Upper lobe of right lung (tissue), 1 donor: ENCODE data around the gene NDUFS6. TPM values are rescaled to one million over a fixed set of nuclear protein-coding genes. Genes with fewer than 3 reads are reported as not detected.

ENCODE experiments used
- ATAC-seq: fragments of 200-7000 bp; cut with Tn5 transposase; one replicate; pipeline ENCODE4 v1.9.1; 2020; ENCODE audit warnings: mild to moderate bottlenecking, moderate library complexity
- DNase-seq: peaks from one replicate; pipeline ENCODE4 v3.0.0-alpha.2; 2020
- H3K27ac ChIP-seq: fragments of 200-600 bp; one replicate; pipeline ENCODE4 v1.8.0; 2022
- H3K27me3 ChIP-seq: fragments of 200-600 bp; one replicate; pipeline ENCODE4 v1.8.0; 2022; ENCODE audit warnings: mild to moderate bottlenecking
- H3K36me3 ChIP-seq: fragments of 200-600 bp; one replicate; pipeline ENCODE4 v1.8.0; 2022
- H3K4me1 ChIP-seq: fragments of 200-600 bp; one replicate; pipeline ENCODE4 v1.8.0; 2022
- H3K4me3 ChIP-seq: fragments of 200-600 bp; one replicate; pipeline ENCODE4 v1.8.0; 2022; ENCODE audit warnings: mild to moderate bottlenecking
- H3K9me3 ChIP-seq: fragments of 200-600 bp; one replicate; pipeline ENCODE4 v1.8.0; 2022
- CTCF ChIP-seq: fragments of 200-600 bp; IDR thresholded peaks from one replicate; pipeline ENCODE4 v1.8.0; 2022; ENCODE audit warnings: antibody characterized with exemption
- intact Hi-C: fragments of 100-400 bp; cut with DNase I; formaldehyde crosslinking; loops from one replicate; pipeline ENCODE4 v1.11.0; 2022
- total RNA-seq: library from RNA; stranded (reverse); fragmentation: NEBNext Ultra II Directional; extraction: Animal tissue kit (Norgen Biotek cat#: 25700); gene quantifications from one replicate; pipeline ENCODE4 v1.2.1, GENCODE V29; 2021
- donor health status: DM: no; HTN: yes; CAD: no; lungs with severe emphysema.

Gene NDUFS6
- total RNA-seq, 1 donor from 2014 or later = 23.5 TPM

DNA sequence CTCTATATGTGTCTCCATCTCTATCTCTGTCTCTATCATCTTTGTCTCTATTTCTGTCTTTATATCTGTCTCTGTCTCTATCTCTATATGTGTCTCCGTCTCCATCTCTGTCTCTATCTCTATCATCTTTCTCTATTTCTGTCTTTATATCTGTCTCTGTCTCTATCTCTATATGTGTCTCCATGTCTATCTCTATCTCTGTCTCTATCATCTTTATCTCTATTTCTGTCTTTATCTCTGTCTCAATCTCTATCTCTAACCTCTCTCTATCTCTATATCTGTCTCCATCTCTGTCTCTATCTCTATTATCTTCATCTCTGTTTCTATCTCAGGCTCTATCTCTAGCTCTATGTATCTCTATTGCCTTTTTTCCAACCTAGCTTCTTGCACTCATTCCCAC, 44.5 kb downstream of the NDUFS6 start:
- TF ChIP-seq CTCF = no peak
- Histone ChIP-seq H3K9me3 (no peaks in the 10 kb centered on the region), H3K4me3 (no peak overlapping the region), H3K27me3 (peaks cover 37% of the 10 kb centered on the region), H3K36me3 (no peaks in the 10 kb centered on the region), H3K4me1 (no peaks in the 10 kb centered on the region), H3K27ac (no peak overlapping the region)
- ATAC-seq (no peak), DNase-seq (no peak)
- intact Hi-C loops = no loop called here

GRCh38 chr5:1846583-1846982, 45.4 kb downstream of the NDUFS6 start:
- H3K9me3 ChIP-seq = no peaks in the 10 kb centered on the region
- no peak for ATAC-seq
- DNase-seq = no peak
- no peak for TF ChIP-seq CTCF
- no peak overlapping the region for H3K4me3 ChIP-seq
- intact Hi-C loops = no loop called here
- no peaks in the 10 kb centered on the region for H3K4me1 ChIP-seq
- H3K27me3 ChIP-seq = peaks cover 38% of the 10 kb centered on the region
- H3K27ac ChIP-seq = no peak overlapping the region
- H3K36me3 ChIP-seq = no peaks in the 10 kb centered on the region

DNA sequence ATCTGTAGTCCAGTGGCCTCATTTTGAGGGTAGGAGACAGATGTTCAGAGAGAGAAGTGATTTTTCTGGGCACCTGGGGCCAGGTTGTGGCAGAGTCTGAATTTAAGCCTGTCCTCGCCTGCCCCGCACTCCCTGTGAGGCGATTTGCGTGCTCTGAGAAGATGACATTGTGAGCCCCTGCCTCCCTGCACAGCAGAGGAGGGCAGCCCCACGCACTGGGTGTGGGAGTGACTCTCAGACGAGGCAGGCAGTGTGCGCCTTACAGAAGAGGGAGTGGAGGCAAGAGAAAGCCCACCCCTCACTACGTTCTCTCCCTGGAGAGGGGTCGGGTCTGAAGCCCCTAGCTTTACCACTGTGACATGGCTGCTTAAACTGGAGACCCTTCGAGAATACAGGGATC, 45.8 kb downstream of the NDUFS6 start:
- Histone ChIP-seq H3K4me1 (no peaks in the 10 kb centered on the region), H3K27ac (no peak overlapping the region), H3K27me3 (peaks cover 43% of the 10 kb centered on the region), H3K9me3 (no peaks in the 10 kb centered on the region), H3K36me3 (no peaks in the 10 kb centered on the region), H3K4me3 (no peak overlapping the region)
- intact Hi-C loops = no loop called here
- DNase-seq = no peak
- no peak for ATAC-seq
- no peak for TF ChIP-seq CTCF

DNA sequence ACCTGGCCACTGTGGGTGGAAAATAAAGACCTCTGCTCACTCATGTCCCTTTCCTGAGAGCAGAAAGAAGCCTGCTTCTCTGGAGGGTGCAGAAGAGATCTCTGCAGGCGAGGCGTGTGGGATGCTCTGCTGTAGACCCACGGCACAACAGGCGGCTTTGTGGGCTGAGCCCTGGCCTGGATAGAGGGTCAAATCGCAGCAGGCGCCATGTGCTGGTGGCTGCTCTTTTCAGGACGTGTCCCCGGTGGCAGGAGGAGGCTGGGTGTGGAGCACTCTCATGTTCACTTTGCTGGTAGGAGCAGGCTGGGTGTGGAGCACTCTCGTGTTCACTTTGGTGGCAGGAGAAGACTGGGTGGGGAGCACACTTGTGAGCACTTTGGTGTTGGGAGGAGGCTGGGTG, 46.4 kb downstream of the NDUFS6 start:
- Histone ChIP-seq H3K4me3 (no peak overlapping the region), H3K4me1 (no peaks in the 10 kb centered on the region), H3K9me3 (no peaks in the 10 kb centered on the region), H3K27me3 (peaks cover 48% of the 10 kb centered on the region), H3K27ac (no peak overlapping the region), H3K36me3 (no peaks in the 10 kb centered on the region)
- DNase-seq (no peak), ATAC-seq (no peak)
- intact Hi-C loops = no loop called here
- no peak for TF ChIP-seq CTCF

- H3K9me3 ChIP-seq = no peaks in the 10 kb centered on the region
- H3K4me1 ChIP-seq = no peaks in the 10 kb centered on the region
- ATAC-seq (no peak), DNase-seq (no peak)
- H3K27ac ChIP-seq = no peak overlapping the region
- peaks cover 63% of the 10 kb centered on the region for H3K27me3 ChIP-seq
- no peaks in the 10 kb centered on the region for H3K36me3 ChIP-seq
- TF ChIP-seq CTCF = no peak
- intact Hi-C loops = no loop called here
- no peak overlapping the region for H3K4me3 ChIP-seq
Measured at GRCh38 chr5:1850324-1851154, 49.3 kb downstream of the NDUFS6 start.
